Measurements from ENCODE around the gene CYLD. TPM values are rescaled to one million over a fixed set of nuclear protein-coding genes. Genes with fewer than 3 reads are reported as not detected.

CYLD gene
- total RNA-seq, 1 experiment from 2014 or later = 12.5 TPM

DNA sequence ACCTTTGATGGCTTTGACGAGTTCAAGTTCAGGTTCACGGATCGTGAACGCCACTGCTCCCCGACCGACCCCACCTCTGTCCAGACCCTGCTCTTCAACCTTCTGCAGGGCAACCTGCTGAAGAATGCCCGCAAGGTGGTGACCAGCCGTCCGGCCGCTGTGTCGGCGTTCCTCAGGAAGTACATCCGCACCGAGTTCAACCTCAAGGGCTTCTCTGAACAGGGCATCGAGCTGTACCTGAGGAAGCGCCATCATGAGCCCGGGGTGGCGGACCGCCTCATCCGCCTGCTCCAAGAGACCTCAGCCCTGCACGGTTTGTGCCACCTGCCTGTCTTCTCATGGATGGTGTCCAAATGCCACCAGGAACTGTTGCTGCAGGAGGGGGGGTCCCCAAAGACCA lies 30.8 kb upstream of the CYLD start:
- TF ChIP-seq, protein P1, sequence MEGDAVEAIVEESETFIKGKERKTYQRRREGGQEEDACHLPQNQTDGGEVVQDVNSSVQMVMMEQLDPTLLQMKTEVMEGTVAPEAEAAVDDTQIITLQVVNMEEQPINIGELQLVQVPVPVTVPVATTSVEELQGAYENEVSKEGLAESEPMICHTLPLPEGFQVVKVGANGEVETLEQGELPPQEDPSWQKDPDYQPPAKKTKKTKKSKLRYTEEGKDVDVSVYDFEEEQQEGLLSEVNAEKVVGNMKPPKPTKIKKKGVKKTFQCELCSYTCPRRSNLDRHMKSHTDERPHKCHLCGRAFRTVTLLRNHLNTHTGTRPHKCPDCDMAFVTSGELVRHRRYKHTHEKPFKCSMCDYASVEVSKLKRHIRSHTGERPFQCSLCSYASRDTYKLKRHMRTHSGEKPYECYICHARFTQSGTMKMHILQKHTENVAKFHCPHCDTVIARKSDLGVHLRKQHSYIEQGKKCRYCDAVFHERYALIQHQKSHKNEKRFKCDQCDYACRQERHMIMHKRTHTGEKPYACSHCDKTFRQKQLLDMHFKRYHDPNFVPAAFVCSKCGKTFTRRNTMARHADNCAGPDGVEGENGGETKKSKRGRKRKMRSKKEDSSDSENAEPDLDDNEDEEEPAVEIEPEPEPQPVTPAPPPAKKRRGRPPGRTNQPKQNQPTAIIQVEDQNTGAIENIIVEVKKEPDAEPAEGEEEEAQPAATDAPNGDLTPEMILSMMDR (conservative IDR thresholded peaks at IDR 0.05) = no peak
- Histone ChIP-seq H3K23me2 (ENCODE audit: insufficient read length, low read depth, low read length, poor library complexity, severe bottlenecking) (no peaks in the 10 kb centered on the region), H2AK5ac (ENCODE audit: insufficient read length, low read length) (no peak overlapping the region), H3K9me3 (ENCODE audit: control insufficient read depth, low read depth, low read length) (no peaks in the 10 kb centered on the region), H2BK20ac (ENCODE audit: low read depth, low read length, poor library complexity, severe bottlenecking) (no peak overlapping the region), H4K20me1 (ENCODE audit: control insufficient read depth, insufficient read depth, insufficient read length) (no peaks in the 10 kb centered on the region), H3K56ac (ENCODE audit: insufficient read length, low read depth, low read length) (no peak overlapping the region), H2BK12ac (ENCODE audit: insufficient read length, low read depth, low read length) (no peak overlapping the region), H2AFZ (ENCODE audit: low read length) (no peak overlapping the region), H3K18ac (ENCODE audit: insufficient read length, low read depth, low read length) (no peak overlapping the region), H3K9ac (ENCODE audit: extremely low read depth, insufficient read length, low read length) (no peak overlapping the region), H3T11ph (ENCODE audit: low read length) (no peak overlapping the region), H3K23ac (ENCODE audit: insufficient read length, low read depth, low read length) (no peak overlapping the region), H3K27ac (ENCODE audit: insufficient read length, low read depth, low read length) (no peak overlapping the region), H3K79me1 (ENCODE audit: insufficient read depth, low read depth, low read length, poor library complexity, severe bottlenecking) (no peaks in the 10 kb centered on the region), H3K14ac (ENCODE audit: insufficient read depth, low read length) (no peak overlapping the region), H2BK15ac (ENCODE audit: low read depth, low read length) (no peak overlapping the region), H4K5ac (ENCODE audit: insufficient read length, low read depth, low read length) (no peak overlapping the region), H3K27me3 (ENCODE audit: insufficient read depth, low read length) (no peaks in the 10 kb centered on the region), H2BK120ac (ENCODE audit: low read depth, low read length, poor library complexity, severe bottlenecking) (no peak overlapping the region), H3K4me2 (ENCODE audit: insufficient read depth, insufficient read length, low read length) (no peak overlapping the region), H4K91ac (ENCODE audit: insufficient read length, low read depth, low read length) (no peak overlapping the region), H3K79me2 (ENCODE audit: insufficient read depth, low read length) (no peaks in the 10 kb centered on the region), H3K4me1 (ENCODE audit: insufficient read depth, low read length) (no peaks in the 10 kb centered on the region), H2BK5ac (ENCODE audit: insufficient read length, low read length) (no peak overlapping the region), H4K8ac (replicated peaks; ENCODE audit: insufficient read length, low read depth, low read length) (no peak overlapping the region), H3K4ac (ENCODE audit: low read depth, low read length) (no peak overlapping the region)
- H3K27me3 Mint-ChIP-seq (ENCODE audit: low read depth) = peaks cover 3% of the 10 kb centered on the region
- H3K4me1 Mint-ChIP-seq = peaks cover 2 to 4% of the 10 kb centered on the region in 2 experiments; a peak in 1 of 4 replicates
- H3K4me3 Mint-ChIP-seq = no peak overlapping the region
- no peaks in the 10 kb centered on the region for H3K36me3 Mint-ChIP-seq (ENCODE audit: insufficient read depth in 1 of 3, low read depth in 3 of 3)
- no peak for DNase-seq
- peaks cover 0 to 3% of the 10 kb centered on the region in 2 experiments; a peak in 1 of 5 replicates for H3K9me3 Mint-ChIP-seq
- WGBS (ENCODE audit: extremely low coverage, insufficient read length, low lambda C conversion rate) = no CpG with 5 or more reads among the region's 21 CpGs
- H3K27ac Mint-ChIP-seq = peak overlapping the region in 1 of 3 experiments; percentile 79; a peak in 1 of 7 replicates

Data from H9 (cell line).